Testis (tissue), 2 donors: ENCODE results near the gene ADD3.

Experiments used
- CTCF ChIP-seq, 3 experiments: fragments of 450-650 bp in 2 of 3; fragments of 200-600 bp in 1 of 3; sonication (generic) in 1 of 3; IDR thresholded peaks; one replicate each; pipeline ENCODE4 v1.5.1; 2016 to 2019; ENCODE audit warnings: antibody characterized with exemption in 3 of 3, mild to moderate bottlenecking in 2 of 3, moderate library complexity in 1 of 3
- POLR2A ChIP-seq: fragments of 450-650 bp; IDR thresholded peaks from one replicate; pipeline ENCODE4 v1.6.1; 2017; ENCODE audit warnings: antibody characterized with exemption, mild to moderate bottlenecking, moderate library complexity

DNA sequence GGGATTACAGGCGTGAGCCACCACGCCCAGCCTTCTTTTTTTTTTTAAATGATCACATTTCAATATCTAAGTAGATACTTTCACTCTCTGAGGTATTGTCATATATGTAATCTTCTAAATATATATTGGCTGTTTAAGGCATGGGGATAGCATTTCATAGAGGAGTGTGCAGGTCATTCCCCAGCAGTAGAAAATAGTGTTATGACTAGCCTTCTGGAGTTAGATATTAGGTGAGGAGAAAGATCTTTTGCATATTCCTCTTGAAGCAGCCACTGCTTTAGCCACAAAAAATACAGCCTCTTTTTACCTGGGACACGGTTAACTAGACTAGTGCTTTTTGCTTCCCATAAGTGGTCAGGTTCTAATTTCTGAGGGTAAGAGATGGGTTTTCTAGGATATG lies 28.9 kb downstream of the ADD3 start:
- TF ChIP-seq CTCF (IDR thresholded peaks at IDR 0.05) (no peak), POLR2A (no peak)
